GM19438 (cell line): Measurements from ENCODE around the gene WDFY4.
A peak's percentile ranks its signal among the peaks of the same experiment; 100 is the strongest.

Experiments
- ATAC-seq: cut with Tn5 transposase; IDR thresholded peaks from one replicate; pipeline ENCODE4 v1.9.1; 2021; ENCODE audit warnings: low read depth; ENCODE audit not compliant: unreplicated experiment

WDFY4 gene

GRCh38 chr10:48653944-48654698, 30.6 kb upstream of the WDFY4 start:
- ATAC-seq, result no peak

GRCh38 chr10:48655411-48656240, 29.0 kb upstream of the WDFY4 start:
- ATAC-seq, result peak; percentile 30

GRCh38 chr10:48656241-48656913, 28.3 kb upstream of the WDFY4 start:
- ATAC-seq, result peak; percentile 81

DNA sequence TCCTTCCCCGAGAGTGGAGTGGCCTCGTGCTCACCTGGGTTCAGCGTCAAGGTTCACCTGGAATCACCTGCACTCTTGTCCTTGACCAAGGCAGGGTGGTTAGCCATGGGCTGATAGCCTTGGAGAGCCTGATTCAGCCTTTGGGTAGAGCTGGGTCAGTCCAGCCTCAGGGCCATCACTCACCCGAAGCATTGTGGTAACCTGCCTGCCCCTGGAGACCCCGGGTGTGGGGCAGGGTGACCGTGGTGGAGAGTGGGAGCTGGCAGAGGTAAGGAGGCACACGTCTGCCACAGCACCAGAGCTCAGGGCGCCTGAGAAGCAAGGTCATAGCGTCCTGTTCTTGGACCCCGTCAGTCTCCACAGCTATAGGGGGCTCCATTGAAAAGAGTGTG, 27.8 kb upstream of the WDFY4 start:
- ATAC-seq, result no peak

- no peak for ATAC-seq
Measured at GRCh38 chr10:48657416-48657815, 27.3 kb upstream of the WDFY4 start.

DNA sequence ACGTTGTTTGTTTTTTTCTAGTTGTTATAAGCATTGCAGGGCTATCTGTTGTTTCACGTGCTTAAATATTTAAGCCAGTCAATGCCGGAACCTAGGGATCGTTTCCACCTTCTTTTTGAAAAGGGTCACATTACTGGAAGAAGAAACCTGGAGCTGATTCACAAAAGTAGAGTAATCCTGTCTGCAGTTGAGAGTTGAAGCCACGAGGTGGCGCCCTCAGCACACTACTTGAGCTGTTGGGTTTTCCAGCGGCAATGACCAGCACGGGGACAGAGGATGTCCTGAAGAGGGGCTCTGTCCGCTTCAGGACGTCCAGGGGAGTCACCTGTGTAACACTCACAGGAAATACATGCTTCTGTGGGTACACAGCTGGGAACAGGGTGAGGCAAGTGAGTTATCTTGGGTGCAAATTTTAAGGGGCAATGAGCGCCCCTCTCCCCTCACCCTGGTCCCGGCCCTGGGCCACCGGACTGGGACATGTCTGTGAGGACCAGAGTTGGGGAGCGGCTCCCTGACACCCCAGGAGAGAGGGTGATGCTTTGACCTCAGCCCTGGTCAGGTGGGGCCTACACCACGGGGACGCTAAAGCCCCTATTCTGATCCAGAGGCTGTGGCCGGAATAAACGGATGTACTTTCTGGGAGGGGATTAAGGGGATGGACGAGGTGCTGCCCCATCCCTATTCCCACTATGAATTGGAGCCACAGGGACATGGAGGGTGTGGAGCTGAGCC, 26.3 kb upstream of the WDFY4 start:
- no peak for ATAC-seq

DNA sequence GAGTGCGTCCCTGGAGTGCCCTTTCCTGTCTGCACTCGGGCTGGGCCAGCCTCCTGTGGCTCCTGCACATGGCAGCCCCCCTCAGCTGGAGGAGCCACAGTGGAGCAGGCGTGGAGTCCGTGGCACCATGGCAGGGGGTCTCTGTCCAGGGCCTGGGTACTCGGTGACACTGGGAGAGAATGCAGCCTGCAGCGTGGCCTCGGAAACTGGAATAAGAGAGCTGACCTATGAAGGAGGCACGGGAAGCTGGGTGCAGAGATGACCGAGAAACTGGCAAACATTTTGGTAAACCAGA, 25.8 kb upstream of the WDFY4 start:
- ATAC-seq, result no peak

- ATAC-seq, result no peak
Measured at GRCh38 chr10:48659790-48660189, 24.9 kb upstream of the WDFY4 start.

DNA sequence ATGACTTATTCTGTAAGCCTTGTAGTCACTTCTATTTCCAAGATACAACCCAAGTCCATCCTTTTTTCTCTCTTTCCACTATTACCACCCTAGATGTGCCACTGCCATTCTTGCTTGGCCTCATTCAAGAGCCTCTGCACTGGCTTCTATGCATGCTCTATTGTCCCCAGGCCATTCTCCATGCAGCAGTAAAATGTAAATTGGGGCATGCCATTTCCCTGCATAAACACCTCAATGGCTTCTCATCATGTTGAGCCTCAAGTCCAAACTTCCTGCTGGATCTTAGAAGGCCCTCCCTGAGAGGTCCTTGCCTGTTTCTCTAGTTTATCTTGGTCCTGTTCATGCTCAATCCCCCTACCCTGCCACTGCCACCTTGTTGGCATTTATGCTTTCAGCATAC, 23.2 kb upstream of the WDFY4 start:
- ATAC-seq, result no peak

- ATAC-seq, result peak; percentile 24
Measured at GRCh38 chr10:48667960-48668590, 16.6 kb upstream of the WDFY4 start.

DNA sequence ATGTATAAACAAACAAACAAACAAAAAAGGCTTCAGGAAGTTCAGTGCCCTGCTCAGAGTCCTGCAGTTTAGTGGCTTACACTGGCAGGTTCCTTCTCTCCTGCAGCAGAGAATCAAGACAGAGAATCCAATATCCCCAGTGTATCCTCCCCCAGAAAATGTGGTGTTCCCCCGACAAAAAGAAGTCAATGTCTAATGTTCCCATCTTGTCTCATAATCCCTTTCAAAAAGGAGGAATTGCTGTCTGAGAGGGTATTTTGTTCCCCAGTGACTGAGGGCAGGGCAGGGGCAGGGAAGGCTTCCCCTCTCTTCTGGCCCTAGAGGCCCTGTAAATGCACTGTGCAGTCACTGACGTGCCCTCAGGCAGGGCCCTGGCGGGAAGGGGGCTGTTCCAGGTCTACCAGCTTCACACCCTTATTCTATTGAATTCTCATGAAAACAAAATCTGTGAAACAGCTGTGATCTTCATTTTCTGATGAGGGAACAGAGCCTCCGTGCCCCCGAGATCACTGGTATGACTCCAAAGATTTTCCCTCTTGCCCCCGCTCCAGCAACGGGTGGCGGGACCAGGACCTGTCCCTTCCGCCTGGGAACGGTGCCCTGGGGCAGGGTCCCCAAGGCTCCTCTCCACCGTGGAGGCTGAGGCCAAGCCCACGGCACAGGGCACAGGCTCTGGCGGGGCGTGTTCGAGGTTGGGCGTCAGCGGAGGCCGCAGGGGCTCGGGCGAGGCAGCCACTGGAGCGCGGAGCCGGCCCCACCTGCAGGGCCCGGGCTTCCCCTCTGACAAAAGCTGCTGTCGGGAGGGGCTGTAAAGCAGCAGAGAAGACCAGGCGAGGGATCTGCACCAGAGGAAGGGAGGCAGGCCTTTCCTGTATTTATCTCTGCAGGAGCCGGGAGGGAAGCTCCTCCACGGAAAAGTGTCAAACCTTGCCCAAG, 13.4 kb upstream of the WDFY4 start:
- peak; percentile 57 for ATAC-seq

- ATAC-seq, result peak; percentile 58
Measured at GRCh38 chr10:48671914-48672595, 12.6 kb upstream of the WDFY4 start.

DNA sequence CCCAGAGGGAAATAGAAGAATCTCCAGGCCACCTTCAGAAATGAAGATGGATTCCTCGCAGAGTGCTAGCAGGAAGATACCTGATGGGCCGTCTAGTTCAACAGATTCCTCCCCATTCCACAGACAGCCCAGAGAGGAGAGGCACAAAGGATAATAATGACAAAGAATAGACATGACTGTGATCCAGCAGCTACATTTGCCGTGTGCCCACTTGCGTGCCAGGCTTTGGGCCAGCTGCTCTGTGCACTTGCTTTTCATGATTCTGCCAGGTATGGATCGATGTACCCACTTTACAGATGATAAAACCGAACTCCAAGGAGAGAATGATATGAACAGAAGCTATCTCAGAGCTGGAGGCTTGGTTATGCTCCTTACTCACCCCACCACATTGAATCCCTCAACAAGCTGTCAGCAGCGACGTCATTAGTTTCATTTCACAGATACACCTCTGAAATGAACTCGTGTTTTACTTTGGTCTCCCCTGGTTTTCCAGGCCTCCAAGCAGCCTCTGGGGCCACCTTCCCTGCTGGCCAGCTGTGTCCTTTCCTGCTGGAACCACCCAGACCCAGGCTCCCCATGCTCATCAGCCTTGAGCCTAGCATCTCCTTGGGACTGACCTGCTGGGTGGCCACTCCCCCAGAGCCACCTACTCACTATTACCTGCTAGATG, 11.9 kb upstream of the WDFY4 start:
- ATAC-seq, result no peak

GRCh38 chr10:48677625-48678024, 7.0 kb upstream of the WDFY4 start:
- ATAC-seq, result no peak

GRCh38 chr10:48678041-48678440, 6.6 kb upstream of the WDFY4 start:
- peak; percentile 59 for ATAC-seq

GRCh38 chr10:48681740-48682139, 2.9 kb upstream of the WDFY4 start:
- no peak for ATAC-seq

DNA sequence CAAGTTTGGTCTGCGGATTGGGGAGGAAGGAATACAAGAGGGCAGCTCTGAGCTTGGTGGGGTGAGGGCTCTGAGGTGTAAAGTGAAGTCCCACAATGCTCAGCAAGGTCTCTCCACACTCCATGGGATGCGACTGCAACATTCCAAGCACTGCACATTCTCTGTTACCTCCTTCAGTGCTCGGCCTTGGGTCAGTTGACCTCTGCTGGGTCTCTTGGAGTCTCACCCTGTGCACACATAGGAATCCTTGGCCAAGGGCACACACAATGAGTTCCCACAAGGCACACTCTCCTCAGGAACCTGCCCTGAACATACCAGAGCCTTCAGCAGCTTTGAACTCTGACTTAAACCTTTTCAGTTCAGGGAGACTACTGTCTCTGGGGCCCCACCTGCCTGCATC, 2.4 kb upstream of the WDFY4 start:
- no peak for ATAC-seq

DNA sequence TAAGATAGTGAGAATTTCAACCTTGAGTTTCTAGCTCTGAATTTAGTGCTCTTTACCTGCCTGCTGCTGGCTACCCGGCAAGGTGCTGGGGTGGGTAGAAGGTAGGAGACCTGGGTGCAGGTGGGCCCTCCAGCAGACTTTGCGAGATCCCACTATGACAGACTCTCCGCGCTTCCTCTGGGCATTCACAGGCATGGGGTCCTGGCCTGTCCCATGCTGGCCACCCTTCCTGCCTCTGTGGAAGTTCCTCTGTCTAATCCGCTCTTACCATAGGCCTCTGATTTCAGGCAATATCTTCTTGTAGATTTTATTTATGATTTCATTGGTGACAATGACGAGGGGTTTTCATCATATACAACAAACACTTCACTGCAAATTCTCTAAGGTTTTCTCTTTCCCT, 1.2 kb upstream of the WDFY4 start:
- ATAC-seq, result no peak
